C4-2B (cell line): ENCODE results near the gene WT1.

Experiments
- H3K27ac ChIP-seq: fragments of 450-650 bp; 2 replicates; pipeline ENCODE4 v1.5.1; 2017
- ZFX ChIP-seq: fragments of 450-650 bp; IDR thresholded peaks from 2 replicates; pipeline ENCODE4 v1.6.1; 2017
- TF ChIP-seq, protein P1 (sequence below): fragments of 450-650 bp; conservative IDR thresholded peaks from 2 replicates; pipeline ENCODE4 v1.5.1; 2017; ENCODE audit warnings: mild to moderate bottlenecking

The WT1 gene

DNA sequence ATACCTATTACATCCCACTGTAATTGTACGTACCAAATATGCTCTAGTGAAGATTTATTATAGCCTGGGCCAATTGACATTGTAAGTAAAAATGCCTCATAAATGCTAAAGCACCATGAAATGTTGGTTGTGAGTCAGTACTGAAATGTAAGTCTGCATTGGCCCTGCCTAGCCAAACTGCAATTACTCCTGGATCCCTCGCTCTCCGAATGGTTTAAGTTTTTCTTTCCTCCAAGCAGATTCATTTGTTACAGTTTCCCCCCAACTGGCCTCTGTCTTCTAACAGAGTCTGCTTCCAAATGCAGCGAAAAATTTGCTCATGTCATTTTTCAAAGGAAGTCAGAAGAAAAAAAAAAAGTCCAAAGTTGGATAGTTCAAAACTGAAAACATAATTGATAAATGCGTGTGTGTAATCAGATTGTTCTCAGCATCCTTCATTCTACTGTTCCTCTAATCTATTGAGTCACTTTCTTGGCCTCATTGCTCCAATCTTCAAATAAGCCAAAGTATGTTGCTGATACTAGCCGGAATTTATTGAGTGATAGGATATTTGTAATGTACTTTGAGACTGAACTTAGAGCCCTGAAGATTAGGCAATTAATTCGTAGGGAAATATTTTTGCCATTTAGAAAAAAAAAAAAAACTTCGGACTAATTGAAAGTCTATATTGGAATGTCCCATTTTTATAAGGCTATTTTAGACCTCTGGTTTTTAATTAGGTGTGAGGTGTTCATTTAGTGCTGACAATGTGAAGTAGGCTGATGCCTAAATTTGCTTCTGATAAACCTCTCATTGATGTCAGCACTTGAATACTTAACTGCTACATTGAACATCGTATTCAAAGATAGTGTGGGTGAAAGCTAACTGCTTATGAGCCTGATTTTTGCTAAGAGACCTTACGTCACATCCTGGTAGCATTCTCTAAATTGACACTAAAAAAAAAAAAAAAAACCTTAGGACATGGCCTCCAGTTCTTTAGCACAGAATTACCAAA lies 93.4 kb downstream of the WT1 start:
- H3K27ac ChIP-seq = no peak overlapping the region
- TF ChIP-seq, protein P1, sequence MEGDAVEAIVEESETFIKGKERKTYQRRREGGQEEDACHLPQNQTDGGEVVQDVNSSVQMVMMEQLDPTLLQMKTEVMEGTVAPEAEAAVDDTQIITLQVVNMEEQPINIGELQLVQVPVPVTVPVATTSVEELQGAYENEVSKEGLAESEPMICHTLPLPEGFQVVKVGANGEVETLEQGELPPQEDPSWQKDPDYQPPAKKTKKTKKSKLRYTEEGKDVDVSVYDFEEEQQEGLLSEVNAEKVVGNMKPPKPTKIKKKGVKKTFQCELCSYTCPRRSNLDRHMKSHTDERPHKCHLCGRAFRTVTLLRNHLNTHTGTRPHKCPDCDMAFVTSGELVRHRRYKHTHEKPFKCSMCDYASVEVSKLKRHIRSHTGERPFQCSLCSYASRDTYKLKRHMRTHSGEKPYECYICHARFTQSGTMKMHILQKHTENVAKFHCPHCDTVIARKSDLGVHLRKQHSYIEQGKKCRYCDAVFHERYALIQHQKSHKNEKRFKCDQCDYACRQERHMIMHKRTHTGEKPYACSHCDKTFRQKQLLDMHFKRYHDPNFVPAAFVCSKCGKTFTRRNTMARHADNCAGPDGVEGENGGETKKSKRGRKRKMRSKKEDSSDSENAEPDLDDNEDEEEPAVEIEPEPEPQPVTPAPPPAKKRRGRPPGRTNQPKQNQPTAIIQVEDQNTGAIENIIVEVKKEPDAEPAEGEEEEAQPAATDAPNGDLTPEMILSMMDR = no peak
- no peak for TF ChIP-seq ZFX

DNA sequence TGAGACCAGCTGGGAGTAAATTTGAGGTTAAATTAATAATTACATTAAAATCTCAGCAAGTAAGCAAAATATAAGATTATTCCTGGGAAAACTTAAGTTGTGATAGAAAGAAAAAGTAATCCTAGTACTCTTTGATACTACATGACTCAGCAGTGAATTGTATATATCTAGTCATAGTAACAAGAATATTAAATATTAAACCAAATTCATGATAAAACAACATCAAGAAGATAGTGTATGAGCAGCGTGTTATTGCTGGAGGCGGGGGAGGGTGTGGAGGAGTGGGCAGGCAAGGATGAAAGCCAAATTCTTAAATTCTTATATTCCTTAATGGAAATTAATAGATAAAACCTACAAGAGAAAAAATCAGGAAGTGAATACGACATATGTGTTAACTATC lies 95.2 kb downstream of the WT1 start:
- no peak overlapping the region for H3K27ac ChIP-seq
- TF ChIP-seq, protein P1 = no peak
- TF ChIP-seq ZFX = no peak
